HepG2 (cell line): ENCODE results near the gene RIN3. TPM values are rescaled to one million over a fixed set of nuclear protein-coding genes. Genes with fewer than 3 reads are reported as not detected.

Experiments used
- ZMYM3 ChIP-seq: sonication (generic); formaldehyde crosslinking; IDR thresholded peaks from 2 replicates; pipeline ENCODE4 v1.5.1; 2020; ENCODE audit warnings: mild to moderate bottlenecking, missing genetic modification reagents
- ZNF317 ChIP-seq: sonication (generic); formaldehyde crosslinking; IDR thresholded peaks from 2 replicates; pipeline ENCODE4 v1.5.0; 2020; ENCODE audit warnings: mild to moderate bottlenecking, missing genetic modification reagents
- polyA plus RNA-seq, 8 experiments: library from polyadenylated mRNA; depleted of rRNA in 3 of 8; stranded (reverse) in 7 of 8; unstranded in 1 of 8; fragments of >200 nt; fragmentation: Illumina TruSeq in 4 of 8; extraction: Trizol in 4 of 8; gene quantifications; 2 replicates each; pipeline versions ENCODE4 v1.2.1 to v1.2.3, GENCODE V29; 2011 to 2016; ENCODE audit warnings: low read depth in 4 of 8, missing spikeins in 1 of 8, mixed read lengths in 1 of 8; ENCODE audit not compliant: insufficient read depth in 1 of 8
- total RNA-seq, 5 experiments: library from RNA; depleted of rRNA; stranded (reverse); fragments of >200 nt; fragmentation: Illumina TruSeq; extraction: Trizol; gene quantifications; 2 replicates each; pipeline ENCODE4 v1.2.3, GENCODE V29; 2016; ENCODE audit warnings: low read depth in 1 of 5
- TF ChIP-seq, protein P1 (sequence below): sonication (generic); formaldehyde crosslinking; IDR thresholded peaks from 2 replicates; pipeline ENCODE4 v1.4.0; 2020; ENCODE audit warnings: missing genetic modification reagents
- TF ChIP-seq, protein P2 (sequence below), 2 experiments: sonication (generic) in 1 of 2; formaldehyde crosslinking in 1 of 2; IDR thresholded peaks; 2 replicates each; pipeline versions ENCODE4 v1.5.1 to v1.6.1; 2011 to 2020; ENCODE audit warnings: borderline replicate concordance in 1 of 2, low read depth in 1 of 2, low read length in 1 of 2, mild to moderate bottlenecking in 1 of 2, missing genetic modification reagents in 1 of 2, moderate library complexity in 1 of 2
- TF ChIP-seq, protein P3 (sequence below): sonication (generic); formaldehyde crosslinking; IDR thresholded peaks from 2 replicates; pipeline ENCODE4 v1.5.1; 2020; ENCODE audit warnings: mild to moderate bottlenecking, missing genetic modification reagents, moderate library complexity
- TF ChIP-seq, protein P4 (sequence below): sonication (generic); formaldehyde crosslinking; IDR thresholded peaks from 2 replicates; pipeline ENCODE4 v1.5.0; 2020; ENCODE audit warnings: mild to moderate bottlenecking, missing genetic modification reagents

The RIN3 gene
- total and polyA plus RNA-seq, 2 of the 13 experiments (the other 11 are each of a cell fraction or from before 2014, with no cell fraction given): 2.3 to 3.6 TPM

DNA sequence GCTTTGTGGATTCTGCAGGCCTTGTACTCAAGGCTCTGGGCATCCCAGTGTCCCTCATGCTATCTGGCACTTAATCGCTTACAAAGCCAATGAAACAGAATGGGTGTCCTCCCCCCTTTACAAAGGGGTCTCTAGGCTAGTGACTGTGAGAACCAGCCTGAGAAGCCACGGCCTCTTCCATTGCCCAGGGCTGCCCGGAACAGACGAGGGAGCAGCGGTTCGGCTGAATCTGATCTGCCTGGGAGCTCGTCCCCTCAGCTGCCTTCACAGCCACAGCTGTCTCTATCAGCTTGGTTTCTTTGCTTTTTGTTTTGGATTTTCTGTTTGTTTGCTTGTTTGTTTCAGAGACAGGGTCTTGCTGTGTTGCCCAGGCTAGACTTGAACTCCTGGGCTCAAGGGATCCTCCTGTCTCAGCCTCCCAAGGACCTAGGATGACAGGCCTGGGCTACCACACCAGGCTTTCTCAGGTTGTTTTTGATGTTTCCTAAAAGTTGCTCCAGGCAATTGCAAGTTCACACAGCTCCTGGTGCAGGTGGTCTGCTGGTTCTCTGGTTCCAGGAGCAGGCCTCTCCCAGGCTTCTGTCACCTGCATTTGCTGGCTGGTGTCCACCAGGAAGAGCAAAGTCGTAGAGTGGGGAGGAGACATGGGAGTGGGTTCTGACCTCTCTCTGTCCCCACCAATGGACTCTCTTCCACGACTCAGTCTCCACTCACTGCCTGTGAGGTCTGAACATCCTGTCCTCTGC, 10.9 kb upstream of the RIN3 start (continued):
- TF ChIP-seq, protein P1, sequence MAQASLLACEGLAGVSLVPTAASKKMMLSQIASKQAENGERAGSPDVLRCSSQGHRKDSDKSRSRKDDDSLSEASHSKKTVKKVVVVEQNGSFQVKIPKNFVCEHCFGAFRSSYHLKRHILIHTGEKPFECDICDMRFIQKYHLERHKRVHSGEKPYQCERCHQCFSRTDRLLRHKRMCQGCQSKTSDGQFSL (CRISPR knock-in tag): no peak
- TF ChIP-seq ZNF317 (CRISPR knock-in tag): no peak
- TF ChIP-seq, protein P2, sequence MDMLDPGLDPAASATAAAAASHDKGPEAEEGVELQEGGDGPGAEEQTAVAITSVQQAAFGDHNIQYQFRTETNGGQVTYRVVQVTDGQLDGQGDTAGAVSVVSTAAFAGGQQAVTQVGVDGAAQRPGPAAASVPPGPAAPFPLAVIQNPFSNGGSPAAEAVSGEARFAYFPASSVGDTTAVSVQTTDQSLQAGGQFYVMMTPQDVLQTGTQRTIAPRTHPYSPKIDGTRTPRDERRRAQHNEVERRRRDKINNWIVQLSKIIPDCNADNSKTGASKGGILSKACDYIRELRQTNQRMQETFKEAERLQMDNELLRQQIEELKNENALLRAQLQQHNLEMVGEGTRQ (IDR thresholded peaks at IDR 0.05; ENCODE audit: low read depth, low read length): no peak
- TF ChIP-seq, protein P2 (CRISPR knock-in tag; IDR thresholded peaks at IDR 0.05; ENCODE audit: borderline replicate concordance): no peak
- peak; percentile 56; the same call in 1 of the 2 replicates for TF ChIP-seq ZMYM3 (CRISPR knock-in tag)
- TF ChIP-seq, protein P3, sequence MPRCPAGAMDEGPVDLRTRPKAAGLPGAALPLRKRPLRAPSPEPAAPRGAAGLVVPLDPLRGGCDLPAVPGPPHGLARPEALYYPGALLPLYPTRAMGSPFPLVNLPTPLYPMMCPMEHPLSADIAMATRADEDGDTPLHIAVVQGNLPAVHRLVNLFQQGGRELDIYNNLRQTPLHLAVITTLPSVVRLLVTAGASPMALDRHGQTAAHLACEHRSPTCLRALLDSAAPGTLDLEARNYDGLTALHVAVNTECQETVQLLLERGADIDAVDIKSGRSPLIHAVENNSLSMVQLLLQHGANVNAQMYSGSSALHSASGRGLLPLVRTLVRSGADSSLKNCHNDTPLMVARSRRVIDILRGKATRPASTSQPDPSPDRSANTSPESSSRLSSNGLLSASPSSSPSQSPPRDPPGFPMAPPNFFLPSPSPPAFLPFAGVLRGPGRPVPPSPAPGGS (CRISPR knock-in tag): no peak
- TF ChIP-seq, protein P4, sequence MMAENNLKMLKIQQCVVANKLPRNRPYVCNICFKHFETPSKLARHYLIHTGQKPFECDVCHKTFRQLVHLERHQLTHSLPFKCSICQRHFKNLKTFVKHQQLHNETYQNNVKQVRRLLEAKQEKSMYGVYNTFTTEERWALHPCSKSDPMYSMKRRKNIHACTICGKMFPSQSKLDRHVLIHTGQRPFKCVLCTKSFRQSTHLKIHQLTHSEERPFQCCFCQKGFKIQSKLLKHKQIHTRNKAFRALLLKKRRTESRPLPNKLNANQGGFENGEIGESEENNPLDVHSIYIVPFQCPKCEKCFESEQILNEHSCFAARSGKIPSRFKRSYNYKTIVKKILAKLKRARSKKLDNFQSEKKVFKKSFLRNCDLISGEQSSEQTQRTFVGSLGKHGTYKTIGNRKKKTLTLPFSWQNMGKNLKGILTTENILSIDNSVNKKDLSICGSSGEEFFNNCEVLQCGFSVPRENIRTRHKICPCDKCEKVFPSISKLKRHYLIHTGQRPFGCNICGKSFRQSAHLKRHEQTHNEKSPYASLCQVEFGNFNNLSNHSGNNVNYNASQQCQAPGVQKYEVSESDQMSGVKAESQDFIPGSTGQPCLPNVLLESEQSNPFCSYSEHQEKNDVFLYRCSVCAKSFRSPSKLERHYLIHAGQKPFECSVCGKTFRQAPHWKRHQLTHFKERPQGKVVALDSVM (CRISPR knock-in tag): peak; percentile 38; the same call in 1 of the 2 replicates
